GM19240 (cell line): ENCODE data around the gene CKMT2.

Source experiments
- DNase-seq: peaks from one replicate; pipeline ENCODE4 v3.0.0; 2011; ENCODE audit warnings: low spot score; ENCODE audit not compliant: insufficient read length

CKMT2 gene

DNA sequence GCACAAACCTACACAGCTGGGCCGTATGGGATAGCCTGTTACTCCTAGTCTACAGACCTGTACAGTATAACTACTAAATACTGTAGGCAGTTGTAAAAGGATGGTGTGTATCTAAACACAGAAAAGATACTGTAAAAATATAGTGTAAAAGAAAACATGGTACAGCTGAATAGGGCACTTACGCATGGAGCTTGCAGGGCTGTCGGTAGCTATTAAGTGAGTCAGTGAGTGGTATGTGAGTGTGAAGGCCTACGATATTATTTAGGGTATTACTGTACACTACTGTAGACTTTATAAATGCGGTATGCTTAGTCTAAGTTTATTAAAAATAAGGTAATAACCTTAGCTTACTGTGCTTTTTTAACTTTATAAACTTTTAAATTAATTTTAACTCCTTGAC is 69.5 kb downstream of the CKMT2 start:
- no peak for DNase-seq

DNA sequence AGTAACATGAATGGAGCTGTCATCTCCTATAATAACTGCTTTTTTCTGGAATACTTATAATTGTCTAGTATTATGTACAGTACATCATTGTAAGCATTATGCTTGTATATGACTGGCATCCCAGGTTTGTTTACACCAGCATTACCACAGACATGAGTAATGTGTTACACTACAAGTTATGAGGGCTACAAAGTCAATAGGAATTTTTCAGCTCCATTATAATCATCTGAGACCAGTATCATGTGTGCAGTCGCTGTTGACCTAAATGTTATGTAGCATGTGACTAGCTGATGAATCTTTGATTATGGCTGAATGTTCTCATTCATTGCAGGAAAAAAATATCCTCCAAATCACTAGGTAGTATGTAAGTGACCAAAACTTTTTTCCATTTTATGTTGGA is 70.4 kb downstream of the CKMT2 start:
- DNase-seq: no peak

DNA sequence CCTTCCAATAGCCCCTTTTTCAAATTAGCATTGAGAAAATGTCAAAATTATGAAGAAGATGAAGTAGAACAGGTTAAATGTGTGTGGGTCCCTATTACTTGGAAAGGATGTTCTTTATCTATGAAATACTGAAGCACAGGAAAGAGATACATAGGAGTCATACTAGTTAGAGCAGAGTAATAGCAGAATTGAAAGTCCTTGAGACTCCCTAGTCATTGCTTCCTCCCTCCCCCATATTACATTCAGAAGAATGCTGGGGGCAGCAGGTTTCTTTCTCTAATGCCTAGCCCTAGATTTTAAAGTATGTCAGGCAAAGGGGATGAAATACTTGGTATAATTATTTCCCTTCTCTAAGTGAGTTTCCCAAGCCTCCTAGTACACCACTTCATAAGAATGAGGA is 72.7 kb downstream of the CKMT2 start:
- no peak for DNase-seq

DNA sequence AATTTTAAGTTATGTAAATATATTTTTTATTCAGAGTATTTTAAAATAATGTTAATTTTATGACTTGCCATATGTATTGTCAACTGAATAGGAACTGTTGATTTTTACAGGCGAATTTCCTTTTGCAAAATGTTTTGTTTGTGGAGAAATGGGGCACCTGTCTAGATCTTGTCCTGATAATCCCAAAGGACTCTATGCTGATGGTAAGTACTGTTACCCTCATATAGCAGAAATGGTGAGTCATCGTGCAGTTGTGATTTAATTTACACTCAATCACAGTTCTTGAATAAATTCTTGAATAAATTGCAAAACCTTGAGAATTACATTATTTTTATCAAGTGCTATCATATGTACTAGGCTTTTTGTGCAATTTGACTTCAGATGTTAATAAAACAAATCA is 75.7 kb downstream of the CKMT2 start:
- no peak for DNase-seq

DNA sequence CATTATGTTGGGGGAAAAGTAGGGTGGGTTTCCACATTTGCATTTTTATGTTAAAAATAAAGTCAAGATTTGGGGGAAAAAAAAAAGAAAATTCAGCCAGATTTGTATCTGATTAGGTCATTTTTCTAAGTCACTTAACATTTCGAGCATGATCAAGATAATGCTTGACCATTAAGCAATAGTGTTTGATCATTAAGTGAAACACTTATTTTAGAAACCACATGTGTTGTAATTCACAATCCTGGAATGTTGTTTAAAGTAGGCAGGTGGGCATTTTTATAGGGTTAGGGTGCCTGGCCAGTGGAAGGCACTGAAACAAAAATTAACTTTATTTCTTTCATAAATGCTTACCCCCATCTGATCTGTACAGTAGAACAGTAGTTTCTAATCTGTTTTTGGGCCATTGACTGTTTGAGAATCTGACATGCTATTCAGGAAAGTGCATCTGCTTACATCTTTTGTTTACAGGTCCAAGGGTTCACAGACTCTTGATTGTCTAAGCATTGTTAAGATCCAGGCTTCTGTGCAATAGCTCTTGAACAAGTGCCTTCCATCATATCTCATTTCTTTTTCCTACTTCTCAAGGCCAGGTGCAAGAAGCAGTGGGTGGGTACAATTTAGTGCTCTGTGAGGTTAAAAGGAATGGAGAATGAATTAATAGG is 77.4 kb downstream of the CKMT2 start:
- no peak for DNase-seq

GRCh38 chr5:81313278-81313677 is 80.2 kb downstream of the CKMT2 start:
- DNase-seq: no peak

GRCh38 chr5:81313686-81314085 is 80.6 kb downstream of the CKMT2 start:
- DNase-seq: no peak

- no peak for DNase-seq
These were observed 81.5 kb downstream of the CKMT2 start for GRCh38 chr5:81314581-81314980.

GRCh38 chr5:81315336-81315735 is 82.2 kb downstream of the CKMT2 start:
- no peak for DNase-seq

DNA sequence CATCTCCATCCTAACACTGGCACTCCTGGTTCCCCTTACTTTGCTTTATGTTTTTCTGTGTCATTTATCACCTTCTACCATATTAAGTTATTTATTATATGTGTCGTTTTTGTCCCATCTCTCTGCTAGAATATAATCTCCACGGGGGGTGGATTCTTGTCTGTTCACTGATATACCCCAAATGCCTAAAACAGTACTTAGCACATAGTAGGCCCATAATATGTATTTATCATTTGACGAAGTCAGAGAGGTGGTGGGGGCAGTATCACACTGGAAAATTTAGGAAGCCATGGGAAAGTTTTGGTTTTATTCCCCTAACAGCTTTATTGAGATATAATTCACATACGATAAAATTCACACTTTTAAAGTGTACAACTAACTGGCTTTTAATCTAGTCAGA is 82.7 kb downstream of the CKMT2 start:
- DNase-seq: no peak
